CD4-positive, alpha-beta memory T cell (primary cell): Measurements from ENCODE around the gene ADAMTS19. TPM values are rescaled to one million over a fixed set of nuclear protein-coding genes. Genes with fewer than 3 reads are reported as not detected.

ENCODE experiments used
- CTCF ChIA-PET: fragments of 350-600 bp; sonication (Branson Sonifier 250); formaldehyde crosslinking; loops from one replicate; lab custom pipeline; 2021; ENCODE audit warnings: inconsistent platforms; ENCODE audit not compliant: partially characterized antibody; lab: Charles Lee
- POLR2A ChIA-PET: fragments of 350-600 bp; sonication (Branson Sonifier 250); formaldehyde crosslinking; loops from one replicate; lab custom pipeline; 2021; ENCODE audit not compliant: partially characterized antibody; lab: Charles Lee
- DNase-seq, 5 donors: peaks; one replicate each; pipeline versions ENCODE4 v3.0.0 to v3.0.0-alpha.2; 2020 to 2022; ENCODE audit warnings: mixed read lengths in 1 of 5
- H3K27ac ChIP-seq: one replicate; pipeline ENCODE4 v1.7.0; 2013; ENCODE audit warnings: low read depth, low read length
- H3K27me3 ChIP-seq: 2 replicates; pipeline ENCODE4 v1.7.0; 2013; ENCODE audit warnings: mild to moderate bottlenecking, low read length, moderate library complexity; ENCODE audit not compliant: insufficient read depth
- H3K36me3 ChIP-seq: 2 replicates; pipeline ENCODE4 v1.7.0; 2013; ENCODE audit warnings: mild to moderate bottlenecking, low read length, moderate library complexity; ENCODE audit not compliant: insufficient read depth
- H3K4me1 ChIP-seq: 2 replicates; pipeline ENCODE4 v1.7.0; 2013; ENCODE audit warnings: mild to moderate bottlenecking, low read length, moderate library complexity; ENCODE audit not compliant: insufficient read depth
- H3K4me3 ChIP-seq, 2 donors: one replicate each; pipeline ENCODE4 v1.7.0; 2013; ENCODE audit warnings: low read length in 2 of 2, mild to moderate bottlenecking in 1 of 2
- H3K9me3 ChIP-seq, 2 donors: one replicate each; pipeline ENCODE4 v1.7.0; 2013; ENCODE audit warnings: low read length in 2 of 2, control low read depth in 1 of 2; ENCODE audit not compliant: control insufficient read depth in 1 of 2
- H3K27ac Mint-ChIP-seq, 7 donors: one replicate each; pipeline ENCODE4 v1.8.0; 2020 to 2021; ENCODE audit warnings: mixed read lengths in 7 of 7, mild to moderate bottlenecking in 6 of 7, inconsistent platforms in 3 of 7, moderate library complexity in 3 of 7
- H3K27me3 Mint-ChIP-seq, 2 donors: one replicate each; pipeline ENCODE4 v1.8.0; 2020 to 2021; ENCODE audit warnings: mixed read lengths in 2 of 2
- H3K36me3 Mint-ChIP-seq, 2 donors: one replicate each; pipeline ENCODE4 v1.8.0; 2020 to 2021; ENCODE audit warnings: mixed read lengths in 2 of 2, inconsistent platforms in 1 of 2, mild to moderate bottlenecking in 1 of 2
- H3K4me1 Mint-ChIP-seq, 4 donors: one replicate each; pipeline ENCODE4 v1.8.0; 2020 to 2021; ENCODE audit warnings: mixed read lengths in 4 of 4, mild to moderate bottlenecking in 1 of 4
- H3K4me3 Mint-ChIP-seq, 8 donors: one replicate each; pipeline ENCODE4 v1.8.0; 2020 to 2021; ENCODE audit warnings: mixed read lengths in 8 of 8, mild to moderate bottlenecking in 7 of 8, moderate library complexity in 6 of 8, inconsistent platforms in 3 of 8
- H3K9me3 Mint-ChIP-seq, 8 donors: one replicate each; pipeline ENCODE4 v1.8.0; 2020 to 2021; ENCODE audit warnings: mixed read lengths in 8 of 8, mild to moderate bottlenecking in 5 of 8, inconsistent platforms in 3 of 8, moderate library complexity in 1 of 8
- intact Hi-C: fragments of 100-400 bp; cut with micrococcal nuclease; formaldehyde crosslinking; loops from one replicate; pipeline ENCODE4 v1.15.1; 2023
- polyA plus RNA-seq, 2 donors: library from polyadenylated mRNA; unstranded; fragments of 300-500 nt; fragmentation: Illumina TruSeq; gene quantifications; one replicate each; pipeline ENCODE4 v1.2.3, GENCODE V29; 2021
- total RNA-seq, 2 experiments: library from RNA; stranded (reverse); gene quantifications; one replicate each; pipeline ENCODE4 v1.2.3, GENCODE V29; 2021

ADAMTS19 gene
- total and polyA plus RNA-seq, 4 experiments from 2014 or later, result not detected

DNA sequence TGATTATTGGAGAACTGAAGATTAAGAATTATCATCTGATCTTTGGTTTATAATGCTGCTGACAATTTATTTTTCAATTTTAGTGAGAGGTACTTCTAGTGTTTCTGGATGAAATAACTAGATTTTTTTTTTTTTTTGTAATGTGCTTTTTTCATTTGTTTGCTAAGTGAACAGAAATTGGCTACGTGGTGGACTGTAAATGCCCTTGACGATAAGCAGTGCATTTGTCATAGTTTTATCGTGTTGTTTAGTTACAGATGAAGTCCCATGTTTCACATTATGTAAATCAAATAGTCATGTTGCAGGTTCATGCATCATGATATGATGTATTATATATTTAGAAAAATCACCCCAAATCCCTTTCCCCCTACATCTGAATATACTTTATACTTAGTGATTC is 81.0 kb downstream of the ADAMTS19 start:
- no peak overlapping the region for H3K27ac ChIP-seq
- Mint-ChIP-seq H3K27ac (no peak overlapping the region), H3K27me3 (no peaks in the 10 kb centered on the region), H3K9me3 (peaks cover 0 to 9% (median 3%) of the 10 kb centered on the region in 8 donors), H3K36me3 (no peaks in the 10 kb centered on the region), H3K4me3 (no peak overlapping the region), H3K4me1 (no peaks in the 10 kb centered on the region)
- no peaks in the 10 kb centered on the region for H3K9me3 ChIP-seq
- intact Hi-C loops, result no loop called here
- H3K4me1 ChIP-seq, result no peaks in the 10 kb centered on the region
- CTCF ChIA-PET, result no interaction called here
- POLR2A ChIA-PET, result no interaction called here
- H3K36me3 ChIP-seq, result no peaks in the 10 kb centered on the region
- no peaks in the 10 kb centered on the region for H3K27me3 ChIP-seq
- no peak overlapping the region for H3K4me3 ChIP-seq
- DNase-seq, result no peak

DNA sequence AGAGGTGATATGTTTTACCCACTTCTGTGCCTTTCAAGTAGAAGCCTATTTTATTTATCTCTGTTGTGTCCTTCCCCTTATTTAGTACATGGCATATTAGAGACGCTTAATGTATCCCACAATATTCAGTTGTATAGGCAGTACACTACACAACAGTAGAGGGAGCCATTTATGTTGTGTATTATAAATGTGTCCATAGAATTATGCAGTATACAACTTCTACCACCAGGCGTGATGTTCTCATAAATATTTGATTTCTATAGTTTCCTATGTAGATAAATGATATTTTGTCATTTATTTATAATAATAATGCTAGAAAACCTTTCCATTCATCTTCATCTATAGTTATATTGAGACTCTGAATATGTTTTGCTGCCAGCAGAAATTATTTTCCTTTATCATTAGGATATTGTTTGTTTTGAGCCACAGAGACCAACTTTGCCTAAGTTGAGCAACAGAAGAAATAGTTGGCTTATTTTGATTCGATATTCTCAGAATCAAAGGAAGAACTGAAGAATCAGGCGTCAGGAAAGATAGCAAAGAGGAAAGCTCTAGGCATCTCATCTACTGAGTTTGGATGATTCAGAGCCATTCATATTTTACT is 81.7 kb downstream of the ADAMTS19 start:
- Histone ChIP-seq H3K4me1 (no peaks in the 10 kb centered on the region), H3K9me3 (no peaks in the 10 kb centered on the region), H3K27me3 (no peaks in the 10 kb centered on the region), H3K4me3 (no peak overlapping the region), H3K27ac (no peak overlapping the region), H3K36me3 (no peaks in the 10 kb centered on the region)
- Mint-ChIP-seq H3K27me3 (no peaks in the 10 kb centered on the region), H3K4me1 (no peaks in the 10 kb centered on the region), H3K9me3 (peaks cover 0 to 12% (median 4%) of the 10 kb centered on the region in 8 donors), H3K36me3 (no peaks in the 10 kb centered on the region), H3K4me3 (no peak overlapping the region), H3K27ac (no peak overlapping the region)
- DNase-seq, result no peak
- ChIA-PET POLR2A (no interaction called here), CTCF (no interaction called here)
- intact Hi-C loops, result no loop called here

DNA sequence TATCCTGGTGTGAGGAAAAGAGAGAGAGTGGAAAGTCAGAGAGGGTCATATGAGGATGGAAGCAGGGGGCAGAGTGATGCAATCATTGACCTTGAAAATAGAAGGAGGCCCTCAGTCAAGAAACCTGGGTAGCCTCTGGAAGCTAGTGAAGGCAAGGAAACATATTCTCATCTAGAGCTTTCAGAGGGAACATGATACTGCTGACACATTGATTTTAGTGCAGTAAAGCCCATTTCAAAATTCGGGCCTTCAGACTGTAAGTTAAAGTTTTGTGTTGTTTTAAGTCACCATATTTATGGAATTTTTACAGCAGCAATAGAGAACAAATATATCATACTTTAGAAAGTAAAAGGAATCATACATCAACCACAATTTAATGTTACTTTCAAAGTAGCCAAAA is 87.0 kb downstream of the ADAMTS19 start:
- intact Hi-C loops, result no loop called here
- CTCF ChIA-PET, result no interaction called here
- POLR2A ChIA-PET, result no interaction called here
- no peak for DNase-seq
- no peaks in the 10 kb centered on the region for H3K36me3 ChIP-seq
- no peaks in the 10 kb centered on the region for H3K9me3 ChIP-seq
- H3K27ac ChIP-seq, result no peak overlapping the region
- Mint-ChIP-seq H3K27me3 (no peaks in the 10 kb centered on the region), H3K27ac (no peak overlapping the region), H3K4me1 (no peaks in the 10 kb centered on the region), H3K36me3 (no peaks in the 10 kb centered on the region), H3K9me3 (peaks cover 2 to 16% (median 6%) of the 10 kb centered on the region in 8 donors), H3K4me3 (no peak overlapping the region)
- H3K4me1 ChIP-seq, result no peaks in the 10 kb centered on the region
- no peak overlapping the region for H3K4me3 ChIP-seq
- H3K27me3 ChIP-seq, result no peaks in the 10 kb centered on the region

DNA sequence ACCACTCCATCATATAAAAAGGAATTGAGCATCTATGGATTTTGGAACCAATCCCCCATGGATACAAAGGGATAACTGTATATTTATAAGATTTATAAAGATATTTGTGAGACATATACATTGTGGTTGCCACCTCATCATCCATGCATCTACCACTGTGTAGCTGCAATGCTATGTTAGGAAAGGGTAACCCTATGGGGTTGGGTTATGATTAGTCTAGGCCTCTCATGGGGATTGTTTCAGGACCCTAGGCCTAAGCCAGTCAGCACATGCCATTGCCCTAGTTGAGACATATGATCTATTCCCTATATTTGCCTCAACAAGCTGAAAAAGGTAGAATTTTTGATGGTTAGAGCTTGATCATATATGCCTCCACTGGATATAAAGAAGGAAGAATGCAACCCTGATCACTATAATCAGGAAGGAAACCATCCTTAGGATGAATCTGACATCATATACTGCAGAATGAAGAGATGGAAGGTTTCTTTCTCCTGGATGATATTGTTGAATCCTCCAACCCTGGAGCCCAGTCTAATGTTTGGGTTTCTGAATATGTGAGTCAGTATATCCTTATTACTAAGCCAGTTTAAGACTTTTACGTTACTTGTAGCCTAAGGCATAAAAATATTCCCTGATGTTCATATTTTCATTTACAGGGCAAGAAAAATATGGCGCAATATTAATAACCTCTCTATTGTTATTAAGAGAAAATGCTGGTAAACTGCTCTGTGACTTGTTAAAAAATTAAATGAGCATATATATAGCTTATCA is 94.2 kb downstream of the ADAMTS19 start:
- Mint-ChIP-seq H3K4me3 (no peak overlapping the region), H3K27ac (no peak overlapping the region), H3K9me3 (no peaks in the 10 kb centered on the region), H3K4me1 (no peaks in the 10 kb centered on the region), H3K27me3 (no peaks in the 10 kb centered on the region), H3K36me3 (no peaks in the 10 kb centered on the region)
- Histone ChIP-seq H3K9me3 (no peaks in the 10 kb centered on the region), H3K36me3 (no peaks in the 10 kb centered on the region), H3K4me3 (no peak overlapping the region), H3K27ac (no peak overlapping the region), H3K4me1 (no peaks in the 10 kb centered on the region), H3K27me3 (no peaks in the 10 kb centered on the region)
- POLR2A ChIA-PET, result no interaction called here
- intact Hi-C loops, result no loop called here
- DNase-seq, result no peak
- CTCF ChIA-PET, result no interaction called here

DNA sequence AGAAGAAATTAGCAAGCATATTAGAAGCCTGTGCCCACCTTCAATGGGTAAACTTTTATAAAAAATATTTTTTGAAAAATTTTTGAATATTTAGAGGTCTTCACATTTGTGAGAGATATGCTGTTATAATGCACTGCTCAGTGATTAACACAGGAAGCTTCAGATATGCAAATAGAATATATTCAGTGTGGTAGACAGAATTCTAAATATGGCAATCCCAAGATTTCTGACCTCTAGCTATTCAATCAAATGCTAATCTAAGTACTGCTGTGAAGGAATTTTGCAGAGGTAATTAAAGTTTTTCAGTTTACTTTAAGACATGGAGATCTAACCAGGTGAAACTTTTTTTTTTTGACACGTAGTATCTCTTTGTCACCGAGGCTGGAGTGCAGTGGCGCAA is 103.5 kb downstream of the ADAMTS19 start:
- no peaks in the 10 kb centered on the region for H3K9me3 ChIP-seq
- no peaks in the 10 kb centered on the region for H3K36me3 Mint-ChIP-seq
- H3K27ac ChIP-seq, result no peak overlapping the region
- POLR2A ChIA-PET, result no interaction called here
- H3K4me1 ChIP-seq, result no peaks in the 10 kb centered on the region
- H3K4me3 Mint-ChIP-seq, result no peak overlapping the region
- H3K27me3 Mint-ChIP-seq, result no peaks in the 10 kb centered on the region
- H3K4me3 ChIP-seq, result no peak overlapping the region
- H3K27me3 ChIP-seq, result no peaks in the 10 kb centered on the region
- H3K4me1 Mint-ChIP-seq, result no peaks in the 10 kb centered on the region
- CTCF ChIA-PET, result no interaction called here
- H3K36me3 ChIP-seq, result no peaks in the 10 kb centered on the region
- peaks cover 0 to 6% (median 0%) of the 10 kb centered on the region in 8 donors for H3K9me3 Mint-ChIP-seq
- DNase-seq, result no peak
- intact Hi-C loops, result no loop called here
- no peak overlapping the region for H3K27ac Mint-ChIP-seq

DNA sequence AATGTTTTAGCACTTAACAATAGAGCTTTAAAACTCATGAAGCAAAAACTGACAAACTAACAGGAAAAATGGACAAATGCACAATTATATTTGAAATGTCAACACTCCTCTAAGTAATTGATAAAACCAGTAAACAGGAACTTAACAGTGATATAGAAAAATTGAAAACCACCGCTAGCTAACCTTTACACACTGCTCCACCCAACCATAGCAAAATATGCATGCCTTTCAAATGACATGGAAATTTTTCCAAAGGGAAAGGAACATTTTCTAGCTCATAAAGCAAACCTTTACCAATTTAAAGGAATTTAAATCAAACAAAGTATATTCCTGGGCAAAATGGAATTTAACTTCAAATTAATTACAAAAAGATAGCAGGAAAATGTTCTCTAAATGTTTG is 109.2 kb downstream of the ADAMTS19 start:
- DNase-seq, result no peak
- POLR2A ChIA-PET, result no interaction called here
- Histone ChIP-seq H3K9me3 (no peaks in the 10 kb centered on the region), H3K27me3 (no peaks in the 10 kb centered on the region), H3K4me3 (no peak overlapping the region), H3K4me1 (no peaks in the 10 kb centered on the region), H3K27ac (no peak overlapping the region), H3K36me3 (no peaks in the 10 kb centered on the region)
- CTCF ChIA-PET, result no interaction called here
- H3K4me1 Mint-ChIP-seq, result no peaks in the 10 kb centered on the region
- no peaks in the 10 kb centered on the region for H3K27me3 Mint-ChIP-seq
- H3K36me3 Mint-ChIP-seq, result no peaks in the 10 kb centered on the region
- H3K4me3 Mint-ChIP-seq, result no peak overlapping the region
- peaks cover 0 to 6% (median 0%) of the 10 kb centered on the region in 8 donors for H3K9me3 Mint-ChIP-seq
- intact Hi-C loops, result no loop called here
- H3K27ac Mint-ChIP-seq, result no peak overlapping the region

DNA sequence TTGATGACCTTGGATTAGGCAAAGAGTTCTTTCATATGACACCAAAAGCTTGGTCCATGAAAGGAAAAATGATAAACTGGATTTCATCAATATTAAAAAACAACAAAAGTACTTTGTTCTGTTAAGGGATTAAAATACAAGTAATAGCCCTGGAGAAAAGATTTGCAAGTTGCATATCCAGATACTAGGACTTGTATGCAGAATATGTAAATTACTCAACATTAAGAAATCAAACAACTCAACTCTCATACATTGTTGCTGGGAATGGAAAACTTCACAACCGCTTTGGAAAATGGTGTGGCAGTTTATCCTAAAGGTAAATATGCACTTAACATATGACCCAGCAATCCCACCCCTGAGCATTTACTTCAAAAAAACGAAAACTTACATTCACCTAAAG is 112.0 kb downstream of the ADAMTS19 start:
- no peak overlapping the region for H3K4me3 ChIP-seq

More for the DNA sequence above, 112.0 kb downstream of the ADAMTS19 start:
- peaks cover 0 to 5% (median 0%) of the 10 kb centered on the region in 8 donors for H3K9me3 Mint-ChIP-seq
- no peaks in the 10 kb centered on the region for H3K4me1 Mint-ChIP-seq
- Histone ChIP-seq H3K27me3 (no peaks in the 10 kb centered on the region), H3K9me3 (no peaks in the 10 kb centered on the region), H3K4me1 (no peaks in the 10 kb centered on the region), H3K36me3 (no peaks in the 10 kb centered on the region), H3K27ac (no peak overlapping the region)
- POLR2A ChIA-PET, result no interaction called here
- H3K27me3 Mint-ChIP-seq, result no peaks in the 10 kb centered on the region
- no peak overlapping the region for H3K27ac Mint-ChIP-seq
- DNase-seq, result no peak
- H3K4me3 Mint-ChIP-seq, result no peak overlapping the region
- H3K36me3 Mint-ChIP-seq, result no peaks in the 10 kb centered on the region
- intact Hi-C loops, result no loop called here
- CTCF ChIA-PET, result interaction anchor here (0.6 kb wide), 1 partner anchor 669 kb away, joined by 4 read pairs; no protein-coding TSS in a partner anchor
